K562 (cell line): ENCODE results near the gene ZMYM2. TPM values are rescaled to one million over a fixed set of nuclear protein-coding genes. Genes with fewer than 3 reads are reported as not detected.

Experiments
- ATAC-seq: fragments of 200-7000 bp; cut with Tn5 transposase; 3 replicates; pipeline ENCODE4 v1.9.1; 2020; ENCODE audit warnings: moderate library complexity
- BruUV-seq: library from RNA; stranded (reverse); fragments of 400-500 nt; replicated peaks from 2 replicates; lab custom pipeline; 2021; lab: Mats Ljungman, UMichigan
- CTCF ChIA-PET: fragments of 300-600 bp; formaldehyde crosslinking; extraction: SDS; loops from one replicate; lab custom pipeline; 2021; ENCODE audit warnings: low intra/inter-chr PET ratio; lab: Yijun Ruan, JAX
- POLR2A ChIA-PET: fragments of 300-600, 350-650 bp; sonication (Branson Sonifier 250); formaldehyde crosslinking; extraction: SDS; loops from one replicate; lab custom pipeline; 2021; ENCODE audit warnings: antibody characterized with exemption, inconsistent platforms; lab: Yijun Ruan, JAX
- DNase-seq, 4 experiments: peaks; one replicate each; pipeline versions ENCODE4 v3.0.0 to v3.0.0-alpha.2; 2011 to 2018; ENCODE audit warnings: low spot score in 3 of 4, mixed read lengths in 3 of 4; ENCODE audit errors: extremely low read depth in 1 of 4
- FAIRE-seq: peaks from 2 replicates; lab custom pipeline; 2011; peaks lifted over from hg19 to GRCh38; lab: Jason Lieb, UNC
- H2AFZ ChIP-seq: 2 replicates; pipeline ENCODE4 v1.6.0; 2011; ENCODE audit warnings: low read depth, low read length, control low read depth, inconsistent platforms
- H3K27ac ChIP-seq: fragments of 200-600 bp; 3 replicates; pipeline ENCODE4 v1.8.0; 2011; ENCODE audit warnings: low read depth, mild to moderate bottlenecking, control low read depth, inconsistent platforms, low read length, moderate library complexity, mixed read lengths; ENCODE audit errors: extremely low read depth
- H3K27me3 ChIP-seq, 2 experiments: fragments of 300-600 bp in 1 of 2; 2 replicates in 1 of 2; 3 replicates in 1 of 2; pipeline versions ENCODE4 v1.6.0 to v1.8.0; 2011; ENCODE audit warnings: inconsistent platforms in 2 of 2, low read length in 2 of 2, mild to moderate bottlenecking in 1 of 2, mixed read lengths in 1 of 2, moderate library complexity in 1 of 2; ENCODE audit not compliant: control insufficient read depth in 2 of 2, insufficient read depth in 2 of 2
- H3K36me3 ChIP-seq: fragments of 300-600 bp; 3 replicates; pipeline ENCODE4 v1.8.0; 2011; ENCODE audit warnings: mild to moderate bottlenecking, low read length, inconsistent platforms; ENCODE audit not compliant: control insufficient read depth, insufficient read depth
- H3K4me1 ChIP-seq, 2 experiments: fragments of 200-600 bp in 1 of 2; replicated peaks in 1 of 2; 2 replicates in 1 of 2; 3 replicates in 1 of 2; pipeline versions ENCODE4 v1.5.1 to v1.8.0; 2011; ENCODE audit warnings: inconsistent platforms in 2 of 2, low read length in 2 of 2, mild to moderate bottlenecking in 1 of 2, mixed read lengths in 1 of 2, moderate library complexity in 1 of 2; ENCODE audit not compliant: control insufficient read depth in 2 of 2, insufficient read depth in 2 of 2
- H3K4me2 ChIP-seq: 2 replicates; pipeline ENCODE4 v1.6.1; 2011; ENCODE audit warnings: low read length, control low read depth, inconsistent platforms, mixed read lengths; ENCODE audit not compliant: insufficient read depth
- H3K4me3 ChIP-seq: fragments of 200-600 bp; sonication (generic), shearing (Covaris generic); 2 replicates; pipeline ENCODE4 v1.5.1; 2016; ENCODE audit warnings: control low read depth, inconsistent platforms
- H3K79me2 ChIP-seq: fragments of 200-600 bp; 3 replicates; pipeline ENCODE4 v1.8.0; 2011; ENCODE audit warnings: low read length, inconsistent platforms; ENCODE audit not compliant: control insufficient read depth, insufficient read depth
- H3K9ac ChIP-seq, 2 experiments: 2 replicates each; pipeline versions ENCODE4 v1.6.0 to v1.6.1; 2011; ENCODE audit warnings: low read depth in 2 of 2, low read length in 2 of 2, control low read depth in 1 of 2, inconsistent platforms in 1 of 2, mild to moderate bottlenecking in 1 of 2, mixed read lengths in 1 of 2; ENCODE audit not compliant: insufficient read depth in 1 of 2
- H3K9me1 ChIP-seq: one replicate; pipeline ENCODE4 v1.6.0; 2011; ENCODE audit warnings: inconsistent platforms, mild to moderate bottlenecking, low read length, moderate library complexity; ENCODE audit not compliant: control insufficient read depth, insufficient read depth
- H3K9me3 ChIP-seq: replicated peaks from 2 replicates; pipeline ENCODE4 v1.5.1; 2011; ENCODE audit warnings: low read depth, low read length, inconsistent platforms; ENCODE audit not compliant: control insufficient read depth, insufficient read depth
- H4K20me1 ChIP-seq: replicated peaks from 2 replicates; pipeline ENCODE4 v1.6.1; 2011; ENCODE audit warnings: low read length, inconsistent platforms, mixed read lengths; ENCODE audit not compliant: control insufficient read depth, insufficient read depth
- ELK3 ChIP-seq: fragments of 450-650 bp; formaldehyde crosslinking; IDR thresholded peaks from 2 replicates; pipeline ENCODE4 v1.4.0; 2020; ENCODE audit warnings: mild to moderate bottlenecking
- HINFP ChIP-seq: fragments of 450-650 bp; conservative IDR thresholded peaks from 2 replicates; pipeline ENCODE4 v1.6.1; 2016; ENCODE audit warnings: missing genetic modification characterization, low read depth, mild to moderate bottlenecking, control low read depth, missing compliant biosample characterization
- KAT2B ChIP-seq: IDR thresholded peaks from one replicate; pipeline ENCODE4 v1.6.1; 2012; ENCODE audit warnings: low read depth, mild to moderate bottlenecking, control low read depth, inconsistent platforms, low read length, moderate library complexity
- RBFOX2 ChIP-seq: fragments of 200-400 bp; formaldehyde crosslinking; IDR thresholded peaks from 2 replicates; pipeline ENCODE4 v1.6.1; 2017; ENCODE audit warnings: low read depth, mild to moderate bottlenecking, low read length, moderate library complexity
- ZNF766 ChIP-seq: fragments of 200-800 bp; sonication (Bioruptor generic); conservative IDR thresholded peaks from 2 replicates; pipeline ENCODE4 v1.6.1; 2016; ENCODE audit warnings: missing genetic modification characterization, missing compliant biosample characterization
- WGBS: fragments of 100-300 bp; shearing (Covaris generic); methylation state at CpG from one replicate; pipeline ENCODE4 v1.1.6; 2016; ENCODE audit warnings: low coverage, mixed read lengths; ENCODE audit not compliant: insufficient coverage; ENCODE audit errors: missing lambda C conversion rate; 5-methylcytosine and 5-hydroxymethylcytosine counted together
- in situ Hi-C: fragments of 300-500 bp; cut with MboI; formaldehyde crosslinking; loops from 4 replicates; pipeline ENCODE4 v1.15.0; 2018; ENCODE audit warnings: inconsistent platforms, mixed read lengths
- intact Hi-C: fragments of 100-400 bp; cut with micrococcal nuclease; formaldehyde crosslinking; loops from 2 replicates; pipeline ENCODE4 v1.14.2; 2022
- polyA plus RNA-seq, 8 experiments: library from polyadenylated mRNA; depleted of rRNA in 4 of 8; stranded (reverse) in 5 of 8; unstranded in 3 of 8; fragments of >200 nt; fragmentation: Nextera tagmentation in 2 of 8; fragmentation: Illumina TruSeq in 1 of 8; extraction: Ambion mirVana in 2 of 8; extraction: Trizol in 1 of 8; gene quantifications; 2 replicates each; pipeline versions ENCODE4 v1.2.1 to v1.2.3, GENCODE V29; 2011 to 2014; ENCODE audit warnings: inconsistent platforms in 1 of 8, missing spikeins in 1 of 8
- total RNA-seq, 7 experiments: library from RNA; depleted of rRNA in 6 of 7; stranded (reverse); fragments of >200 nt in 6 of 7; fragmentation: Illumina TruSeq in 2 of 7; extraction: Trizol in 2 of 7; gene quantifications; 2 replicates each; pipeline versions ENCODE4 v1.2.1 to v1.2.3, GENCODE V29; 2011 to 2021; ENCODE audit warnings: low replicate concordance in 1 of 7

ZMYM2 gene
- total and polyA plus RNA-seq, 9 of the 15 experiments (the other 6 are each of a cell fraction or from before 2014, with no cell fraction given): 5.0 to 48.8 (median 26.8) TPM

GRCh38 chr13:20069956-20070355 is 111.4 kb downstream of the ZMYM2 start:
- no peak overlapping the region for H3K4me3 ChIP-seq
- FAIRE-seq: no peak
- H3K4me2 ChIP-seq: no peak overlapping the region
- H3K9me1 ChIP-seq: no peaks in the 10 kb centered on the region
- ATAC-seq: no peak
- ChIA-PET POLR2A (no interaction called here), CTCF (no interaction called here)
- TF ChIP-seq ZNF766 (CRISPR knock-in tag) (no peak), ELK3 (CRISPR knock-in tag) (no peak), KAT2B (no peak), RBFOX2 (no peak), HINFP (tag) (no peak)
- in situ Hi-C loops: no loop called here
- no peaks in the 10 kb centered on the region for H3K79me2 ChIP-seq
- WGBS: 84% methylated on average over 3 of the region's 3 CpGs
- no TSS peak for BruUV-seq
- peaks cover 26% of the 10 kb centered on the region; the same call in 1 of the 3 replicates for H3K36me3 ChIP-seq
- DNase-seq: no peak
- H4K20me1 ChIP-seq: no peaks in the 10 kb centered on the region
- H3K27me3 ChIP-seq: no peaks in the 10 kb centered on the region
- H3K4me1 ChIP-seq: no peaks in the 10 kb centered on the region
- no peak overlapping the region for H3K9ac ChIP-seq
- H3K9me3 ChIP-seq: no peaks in the 10 kb centered on the region
- H2AFZ ChIP-seq: no peak overlapping the region
- no peak overlapping the region for H3K27ac ChIP-seq
- intact Hi-C loops: no loop called here
